Smooth muscle cell (in vitro differentiated cells): ENCODE results near the gene ZNF394. TPM values are rescaled to one million over a fixed set of nuclear protein-coding genes. Genes with fewer than 3 reads are reported as not detected.

Experiments used
- DNase-seq: peaks from one replicate; lab custom pipeline; 2025; ENCODE audit not compliant: unreplicated experiment; lab: John Stamatoyannopoulos, UW
- H2AFZ ChIP-seq: fragments of 200-600 bp; sonication (generic); 2 replicates; pipeline ENCODE4 v1.6.0; 2016; ENCODE audit warnings: antibody characterized with exemption, low read depth, mild to moderate bottlenecking
- H3F3A ChIP-seq: fragments of 200-600 bp; sonication (generic); 2 replicates; pipeline ENCODE4 v1.6.0; 2017; ENCODE audit warnings: antibody characterized with exemption, low read depth
- H3K27ac ChIP-seq: fragments of 200-600 bp; sonication (generic); 2 replicates; pipeline ENCODE4 v1.5.1; 2016; ENCODE audit warnings: low read depth, mild to moderate bottlenecking
- H3K27me3 ChIP-seq: fragments of 200-600 bp; sonication (generic); 2 replicates; pipeline ENCODE4 v1.6.1; 2016; ENCODE audit warnings: low read depth, mild to moderate bottlenecking
- H3K36me3 ChIP-seq: fragments of 200-600 bp; sonication (generic); 2 replicates; pipeline ENCODE4 v1.5.1; 2016; ENCODE audit warnings: low read depth
- H3K4me1 ChIP-seq: fragments of 200-600 bp; sonication (generic); 2 replicates; pipeline ENCODE4 v1.5.1; 2016; ENCODE audit warnings: low read depth
- H3K4me2 ChIP-seq: fragments of 200-600 bp; sonication (generic); 2 replicates; pipeline ENCODE4 v1.6.0; 2016; ENCODE audit warnings: mild to moderate bottlenecking
- H3K4me3 ChIP-seq: fragments of 200-600 bp; sonication (generic); 2 replicates; pipeline ENCODE4 v1.5.1; 2016; ENCODE audit warnings: mild to moderate bottlenecking
- H3K79me2 ChIP-seq: fragments of 200-600 bp; sonication (generic); 2 replicates; pipeline ENCODE4 v1.6.0; 2016; ENCODE audit warnings: low read depth, mild to moderate bottlenecking
- H3K9ac ChIP-seq: fragments of 200-600 bp; sonication (generic); 2 replicates; pipeline ENCODE4 v1.6.0; 2016; ENCODE audit warnings: low read depth
- H3K9me3 ChIP-seq: fragments of 200-600 bp; sonication (generic); replicated peaks from 2 replicates; pipeline ENCODE4 v1.5.1; 2016; ENCODE audit warnings: low read depth
- H4K20me1 ChIP-seq: fragments of 200-600 bp; sonication (generic); 2 replicates; pipeline ENCODE4 v1.6.0; 2016; ENCODE audit warnings: low read depth
- WGBS: methylation state at CpG from one replicate; pipeline ENCODE4 v1.1.7; 2016; ENCODE audit warnings: low lambda C conversion rate; 5-methylcytosine and 5-hydroxymethylcytosine counted together
- polyA plus RNA-seq: library from polyadenylated mRNA; unstranded; fragments of >200 nt; fragmentation: Nextera tagmentation; extraction: Ambion mirVana; gene quantifications from 2 replicates; pipeline ENCODE4 v1.2.1, GENCODE V29; 2016
- total RNA-seq: library from RNA; depleted of rRNA; stranded (reverse); fragments of >200 nt; gene quantifications from 2 replicates; pipeline ENCODE4 v1.2.3, GENCODE V29; 2014
- TF ChIP-seq, protein P1 (sequence below): fragments of 200-600 bp; sonication (generic); IDR thresholded peaks from 2 replicates; pipeline ENCODE4 v1.5.1; 2017; ENCODE audit warnings: borderline replicate concordance, mild to moderate bottlenecking, antibody characterized with exemption; ENCODE audit not compliant: insufficient read depth, poor library complexity, severe bottlenecking

The ZNF394 gene
- total and polyA plus RNA-seq, 2 experiments from 2014 or later: 13.2 to 27.7 TPM

DNA sequence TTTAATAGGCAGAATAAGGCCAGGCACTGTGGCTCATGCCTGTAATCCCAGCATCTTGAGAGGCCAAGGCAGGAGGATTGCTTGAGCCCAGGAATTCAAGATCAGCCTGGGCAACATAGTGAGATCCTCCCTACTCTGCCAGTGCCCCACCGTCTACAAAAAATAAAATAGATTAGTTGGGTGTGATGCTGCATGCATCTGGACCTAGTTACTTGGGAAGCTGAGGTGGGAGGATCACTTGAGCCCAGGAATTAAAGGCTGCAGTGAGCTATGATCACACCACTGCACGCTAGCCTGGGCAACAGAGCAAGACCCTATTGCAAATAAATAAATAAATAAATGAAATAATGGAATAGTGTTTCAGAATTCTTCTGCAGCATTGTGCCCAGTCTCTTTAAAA, 35.6 kb upstream of the ZNF394 start:
- H3K27ac ChIP-seq: no peak overlapping the region
- no peak overlapping the region for H3K4me3 ChIP-seq
- H3K9me3 ChIP-seq: peaks cover 28% of the 10 kb centered on the region
- H3K36me3 ChIP-seq: peaks cover 26% of the 10 kb centered on the region
- H3K4me2 ChIP-seq: no peak overlapping the region
- H3K27me3 ChIP-seq: no peaks in the 10 kb centered on the region
- H4K20me1 ChIP-seq: no peaks in the 10 kb centered on the region
- H3F3A ChIP-seq: no peaks in the 10 kb centered on the region
- DNase-seq: no peak
- H3K9ac ChIP-seq: no peak overlapping the region
- WGBS: 95% methylated on average over 2 of the region's 2 CpGs
- H3K79me2 ChIP-seq: no peaks in the 10 kb centered on the region
- H2AFZ ChIP-seq: no peak overlapping the region
- TF ChIP-seq, protein P1, sequence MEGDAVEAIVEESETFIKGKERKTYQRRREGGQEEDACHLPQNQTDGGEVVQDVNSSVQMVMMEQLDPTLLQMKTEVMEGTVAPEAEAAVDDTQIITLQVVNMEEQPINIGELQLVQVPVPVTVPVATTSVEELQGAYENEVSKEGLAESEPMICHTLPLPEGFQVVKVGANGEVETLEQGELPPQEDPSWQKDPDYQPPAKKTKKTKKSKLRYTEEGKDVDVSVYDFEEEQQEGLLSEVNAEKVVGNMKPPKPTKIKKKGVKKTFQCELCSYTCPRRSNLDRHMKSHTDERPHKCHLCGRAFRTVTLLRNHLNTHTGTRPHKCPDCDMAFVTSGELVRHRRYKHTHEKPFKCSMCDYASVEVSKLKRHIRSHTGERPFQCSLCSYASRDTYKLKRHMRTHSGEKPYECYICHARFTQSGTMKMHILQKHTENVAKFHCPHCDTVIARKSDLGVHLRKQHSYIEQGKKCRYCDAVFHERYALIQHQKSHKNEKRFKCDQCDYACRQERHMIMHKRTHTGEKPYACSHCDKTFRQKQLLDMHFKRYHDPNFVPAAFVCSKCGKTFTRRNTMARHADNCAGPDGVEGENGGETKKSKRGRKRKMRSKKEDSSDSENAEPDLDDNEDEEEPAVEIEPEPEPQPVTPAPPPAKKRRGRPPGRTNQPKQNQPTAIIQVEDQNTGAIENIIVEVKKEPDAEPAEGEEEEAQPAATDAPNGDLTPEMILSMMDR: no peak
- H3K4me1 ChIP-seq: no peaks in the 10 kb centered on the region

DNA sequence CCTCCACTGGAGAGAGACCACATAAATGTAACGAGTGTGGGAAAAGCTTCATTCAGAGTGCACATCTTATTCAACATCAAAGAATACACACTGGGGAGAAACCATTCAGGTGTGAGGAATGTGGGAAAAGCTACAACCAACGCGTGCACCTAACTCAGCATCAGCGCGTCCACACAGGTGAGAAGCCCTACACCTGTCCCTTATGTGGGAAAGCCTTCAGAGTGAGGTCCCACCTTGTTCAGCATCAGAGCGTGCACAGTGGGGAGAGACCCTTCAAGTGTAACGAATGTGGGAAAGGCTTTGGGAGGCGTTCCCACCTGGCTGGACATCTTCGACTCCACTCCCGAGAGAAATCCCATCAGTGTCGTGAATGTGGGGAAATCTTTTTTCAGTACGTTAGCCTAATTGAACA, 31.3 kb upstream of the ZNF394 start:
- DNase-seq: no peak
- H3K4me2 ChIP-seq: no peak overlapping the region
- no peaks in the 10 kb centered on the region for H3K4me1 ChIP-seq
- H3K79me2 ChIP-seq: no peaks in the 10 kb centered on the region
- no peaks in the 10 kb centered on the region for H3K27me3 ChIP-seq
- H2AFZ ChIP-seq: no peak overlapping the region
- H3K9ac ChIP-seq: no peak overlapping the region
- no peak overlapping the region for H3K4me3 ChIP-seq
- H3K36me3 ChIP-seq: peaks cover 48% of the 10 kb centered on the region
- H3K9me3 ChIP-seq: peaks cover 42% of the 10 kb centered on the region
- TF ChIP-seq, protein P1: no peak
- no peaks in the 10 kb centered on the region for H4K20me1 ChIP-seq
- H3K27ac ChIP-seq: no peak overlapping the region
- 98% methylated on average over 12 of the region's 12 CpGs for WGBS
- H3F3A ChIP-seq: no peaks in the 10 kb centered on the region

- Histone ChIP-seq H2AFZ (no peak overlapping the region), H3K9me3 (peaks cover 19% of the 10 kb centered on the region), H3F3A (no peaks in the 10 kb centered on the region), H3K4me3 (no peak overlapping the region), H3K9ac (no peak overlapping the region), H3K27ac (no peak overlapping the region), H3K36me3 (peaks cover 31% of the 10 kb centered on the region), H3K4me1 (no peaks in the 10 kb centered on the region), H3K27me3 (no peaks in the 10 kb centered on the region), H3K79me2 (no peaks in the 10 kb centered on the region), H3K4me2 (no peak overlapping the region), H4K20me1 (no peaks in the 10 kb centered on the region)
- TF ChIP-seq, protein P1: no peak
- no peak for DNase-seq
- WGBS: 97% methylated on average over 21 of the region's 21 CpGs
These were observed 25.8 kb upstream of the ZNF394 start for GRCh38 chr7:99525713-99526440.

DNA sequence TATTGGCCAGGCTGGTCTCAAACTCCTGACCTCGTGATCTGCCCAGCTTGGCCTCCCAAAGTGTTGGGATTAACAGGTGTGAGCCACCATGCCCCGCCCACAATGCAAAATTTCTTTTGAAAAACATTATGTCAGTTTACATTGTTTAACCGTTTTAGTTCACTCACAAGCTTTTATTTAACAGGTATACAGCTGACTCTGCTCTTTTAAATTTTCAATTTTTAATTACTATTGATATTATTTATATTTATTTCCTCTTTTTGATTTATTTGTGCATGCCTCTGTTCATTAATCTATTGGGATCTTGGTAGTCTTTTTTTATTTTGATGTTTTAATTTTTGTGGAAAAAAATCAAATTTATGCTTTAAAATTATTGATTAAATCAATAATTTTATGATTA, 21.3 kb upstream of the ZNF394 start:
- H3K4me2 ChIP-seq: no peak overlapping the region
- H4K20me1 ChIP-seq: no peaks in the 10 kb centered on the region
- no peaks in the 10 kb centered on the region for H3K27me3 ChIP-seq
- H2AFZ ChIP-seq: no peak overlapping the region
- no peaks in the 10 kb centered on the region for H3K4me1 ChIP-seq
- DNase-seq: no peak
- TF ChIP-seq, protein P1: no peak
- no peak overlapping the region for H3K9ac ChIP-seq
- no peaks in the 10 kb centered on the region for H3K79me2 ChIP-seq
- H3K36me3 ChIP-seq: peaks cover 12% of the 10 kb centered on the region
- 95% methylated on average over 3 of the region's 3 CpGs for WGBS
- no peaks in the 10 kb centered on the region for H3F3A ChIP-seq
- H3K4me3 ChIP-seq: no peak overlapping the region
- H3K9me3 ChIP-seq: no peaks in the 10 kb centered on the region
- H3K27ac ChIP-seq: no peak overlapping the region
